CD14-positive monocyte (primary cell): ENCODE results near the gene TPRG1L. TPM values are rescaled to one million over a fixed set of nuclear protein-coding genes. Genes with fewer than 3 reads are reported as not detected.

Source experiments
- DNase-seq, 3 donors: peaks; one replicate each; pipeline ENCODE4 v3.0.0-alpha.2; 2011 to 2022
- H2AFZ ChIP-seq: 2 replicates; pipeline ENCODE4 v1.6.0; 2012; ENCODE audit warnings: mild to moderate bottlenecking, low read depth, low read length, inconsistent platforms; ENCODE audit not compliant: insufficient read depth, poor library complexity, severe bottlenecking
- H3K27ac ChIP-seq, 2 donors: 1 replicate in 1 of 2; 2 replicates in 1 of 2; pipeline ENCODE4 v1.5.1; 2012 to 2013; ENCODE audit warnings: low read length in 2 of 2, control low read depth in 1 of 2, inconsistent platforms in 1 of 2, low read depth in 1 of 2, mild to moderate bottlenecking in 1 of 2
- H3K27me3 ChIP-seq, 2 donors: one replicate each; pipeline versions ENCODE4 v1.6.0 to v1.6.1; 2011 to 2013; ENCODE audit warnings: low read length in 2 of 2; ENCODE audit not compliant: control insufficient read depth in 2 of 2, insufficient read depth in 2 of 2
- H3K36me3 ChIP-seq, 2 donors: replicated peaks in 1 of 2; 1 replicate in 1 of 2; 2 replicates in 1 of 2; pipeline versions ENCODE4 v1.5.1 to v1.6.1; 2012 to 2013; ENCODE audit warnings: low read length in 2 of 2, control low read depth in 1 of 2, inconsistent platforms in 1 of 2, mild to moderate bottlenecking in 1 of 2; ENCODE audit not compliant: insufficient read depth in 2 of 2, control insufficient read depth in 1 of 2
- H3K4me1 ChIP-seq, 2 donors: 1 replicate in 1 of 2; 2 replicates in 1 of 2; pipeline versions ENCODE4 v1.5.1 to v1.6.1; 2012 to 2013; ENCODE audit warnings: low read length in 2 of 2, control low read depth in 1 of 2, inconsistent platforms in 1 of 2, mild to moderate bottlenecking in 1 of 2, moderate library complexity in 1 of 2; ENCODE audit not compliant: insufficient read depth in 2 of 2, control insufficient read depth in 1 of 2
- H3K4me2 ChIP-seq: replicated peaks from 2 replicates; pipeline ENCODE3; 2012; ENCODE audit warnings: low read length, moderate library complexity, mild to moderate bottlenecking; ENCODE audit not compliant: poor library complexity, severe bottlenecking; ENCODE audit errors: extremely low read depth
- H3K4me3 ChIP-seq, 3 experiments: fragments of 200-600 bp in 1 of 3; sonication (generic) in 1 of 3; replicated peaks in 1 of 3; 1 replicate in 2 of 3; 2 replicates in 1 of 3; pipeline ENCODE4 v1.5.1; 2011 to 2013; ENCODE audit warnings: low read length in 3 of 3, mild to moderate bottlenecking in 3 of 3, control low read depth in 2 of 3, low read depth in 2 of 3, inconsistent platforms in 1 of 3, moderate library complexity in 1 of 3
- H3K79me2 ChIP-seq: 2 replicates; pipeline ENCODE4 v1.6.0; 2012; ENCODE audit warnings: mild to moderate bottlenecking, control low read depth, inconsistent platforms, low read length, moderate library complexity; ENCODE audit not compliant: insufficient read depth
- H3K9ac ChIP-seq: 2 replicates; pipeline ENCODE4 v1.6.0; 2017; ENCODE audit warnings: low read length, mild to moderate bottlenecking; ENCODE audit not compliant: insufficient read depth, poor library complexity, severe bottlenecking
- H3K9me3 ChIP-seq, 2 donors: replicated peaks in 1 of 2; 1 replicate in 1 of 2; 2 replicates in 1 of 2; pipeline versions ENCODE4 v1.5.1 to v1.6.1; 2012 to 2013; ENCODE audit warnings: low read length in 2 of 2, control low read depth in 1 of 2; ENCODE audit not compliant: control insufficient read depth in 1 of 2, insufficient read depth in 1 of 2
- H4K20me1 ChIP-seq: 2 replicates; pipeline ENCODE4 v1.6.0; 2012; ENCODE audit warnings: mild to moderate bottlenecking, low read length, control low read depth, moderate library complexity; ENCODE audit not compliant: insufficient read depth
- H3K27ac Mint-ChIP-seq, 7 donors: one replicate each; pipeline ENCODE4 v1.8.0; 2020; ENCODE audit warnings: mild to moderate bottlenecking in 7 of 7, mixed read lengths in 7 of 7, moderate library complexity in 6 of 7, inconsistent platforms in 2 of 7
- H3K27me3 Mint-ChIP-seq, 3 donors: one replicate each; pipeline ENCODE4 v1.8.0; 2021 to 2022; ENCODE audit warnings: low read depth in 3 of 3, mild to moderate bottlenecking in 3 of 3, mixed read lengths in 3 of 3, moderate library complexity in 3 of 3, inconsistent platforms in 1 of 3
- H3K36me3 Mint-ChIP-seq, 2 donors: one replicate each; pipeline ENCODE4 v1.8.0; 2020; ENCODE audit warnings: mixed read lengths in 2 of 2, inconsistent platforms in 1 of 2, mild to moderate bottlenecking in 1 of 2
- H3K4me1 Mint-ChIP-seq: one replicate; pipeline ENCODE4 v1.8.0; 2020; ENCODE audit warnings: mild to moderate bottlenecking, mixed read lengths
- H3K4me3 Mint-ChIP-seq, 2 donors: one replicate each; pipeline ENCODE4 v1.8.0; 2020; ENCODE audit warnings: mild to moderate bottlenecking in 2 of 2, mixed read lengths in 2 of 2, moderate library complexity in 1 of 2
- H3K9me3 Mint-ChIP-seq, 7 donors: one replicate each; pipeline ENCODE4 v1.8.0; 2020 to 2022; ENCODE audit warnings: mixed read lengths in 7 of 7, mild to moderate bottlenecking in 6 of 7, moderate library complexity in 6 of 7, inconsistent platforms in 2 of 7
- CTCF ChIP-seq: fragments of 200-600 bp; IDR thresholded peaks from one replicate; pipeline ENCODE4 v1.8.0; 2022; ENCODE audit warnings: antibody characterized with exemption, mild to moderate bottlenecking
- WGBS: methylation state at CpG from one replicate; pipeline ENCODE4 v1.1.5; 2013; ENCODE audit warnings: missing lambda C conversion rate; ENCODE audit not compliant: insufficient coverage; 5-methylcytosine and 5-hydroxymethylcytosine counted together
- intact Hi-C, 2 donors: fragments of 100-400 bp; cut with micrococcal nuclease; formaldehyde crosslinking; loops; one replicate each; pipeline versions ENCODE4 v1.15.0 to v1.15.1; 2023
- polyA plus RNA-seq, 3 donors: library from polyadenylated mRNA; depleted of rRNA in 1 of 3; unstranded in 2 of 3; stranded (reverse) in 1 of 3; fragments of 300-500 nt in 2 of 3; fragments of >200 nt in 1 of 3; fragmentation: Illumina TruSeq in 2 of 3; gene quantifications; 1 replicate in 2 of 3; 2 replicates in 1 of 3; pipeline ENCODE4 v1.2.3, GENCODE V29; 2012 to 2021

Gene TPRG1L
- polyA plus RNA-seq, 3 donors, result 16.1 to 19.7 (median 18.5) TPM

- Histone ChIP-seq H2AFZ (no peak overlapping the region), H3K9ac (no peak overlapping the region), H3K27ac (no peak overlapping the region), H3K79me2 (no peaks in the 10 kb centered on the region), H4K20me1 (no peaks in the 10 kb centered on the region), H3K27me3 (no peaks in the 10 kb centered on the region), H3K4me1 (peaks cover 20 to 24% of the 10 kb centered on the region in 2 donors), H3K36me3 (no peaks in the 10 kb centered on the region), H3K4me2 (no peak overlapping the region), H3K9me3 (no peaks in the 10 kb centered on the region), H3K4me3 (no peak overlapping the region)
- intact Hi-C loops, result loop anchor here in 1 of 2 donors (10.0 kb wide), 1 partner anchor 151 kb away; no protein-coding TSS in a partner anchor
- no peak for TF ChIP-seq CTCF
- Mint-ChIP-seq H3K4me1 (peaks cover 22% of the 10 kb centered on the region), H3K36me3 (no peaks in the 10 kb centered on the region), H3K27me3 (peaks cover 8 to 13% (median 8%) of the 10 kb centered on the region in 3 donors), H3K4me3 (no peak overlapping the region), H3K27ac (peak overlapping the region in 1 of 7 donors; percentile 61), H3K9me3 (no peaks in the 10 kb centered on the region)
- WGBS, result 98% methylated on average over 6 of the region's 7 CpGs
- no peak for DNase-seq
Observed at GRCh38 chr1:3595949-3596348, 28.9 kb upstream of the TPRG1L start.

- H3K4me3 ChIP-seq, result peak overlapping the region in 2 of 3 experiments; percentile 16 to 67
- peak overlapping the region; percentile 76 for H2AFZ ChIP-seq
Observed at GRCh38 chr1:3596663-3597598, 27.9 kb upstream of the TPRG1L start.

More at GRCh38 chr1:3596663-3597598, 27.9 kb upstream of the TPRG1L start:
- H3K9me3 Mint-ChIP-seq, result no peaks in the 10 kb centered on the region
- DNase-seq, result no peak
- no peaks in the 10 kb centered on the region for H3K36me3 Mint-ChIP-seq
- peak overlapping the region; percentile 49 for H3K9ac ChIP-seq
- 29% methylated on average over 26 of the region's 29 CpGs for WGBS
- no peaks in the 10 kb centered on the region for H3K27me3 ChIP-seq
- H3K4me3 Mint-ChIP-seq, result peak overlapping the region; percentile 76 to 88
- no peak overlapping the region for H3K27ac ChIP-seq
- intact Hi-C loops, result loop anchor here in 1 of 2 donors (10.0 kb wide), 1 partner anchor 152 kb away; no protein-coding TSS in a partner anchor
- no peaks in the 10 kb centered on the region for H4K20me1 ChIP-seq
- no peaks in the 10 kb centered on the region for H3K79me2 ChIP-seq
- no peaks in the 10 kb centered on the region for H3K9me3 ChIP-seq
- H3K4me1 Mint-ChIP-seq, result peaks cover 22% of the 10 kb centered on the region
- no peak overlapping the region for H3K27ac Mint-ChIP-seq
- H3K36me3 ChIP-seq, result no peaks in the 10 kb centered on the region
- peak overlapping the region; percentile 71 for H3K4me2 ChIP-seq
- TF ChIP-seq CTCF, result no peak
- H3K27me3 Mint-ChIP-seq, result peaks cover 8 to 13% (median 9%) of the 10 kb centered on the region in 3 donors
- peaks cover 20 to 24% of the 10 kb centered on the region in 2 donors for H3K4me1 ChIP-seq
